ENCODE data around the gene SKAP2.

SKAP2 gene

DNA sequence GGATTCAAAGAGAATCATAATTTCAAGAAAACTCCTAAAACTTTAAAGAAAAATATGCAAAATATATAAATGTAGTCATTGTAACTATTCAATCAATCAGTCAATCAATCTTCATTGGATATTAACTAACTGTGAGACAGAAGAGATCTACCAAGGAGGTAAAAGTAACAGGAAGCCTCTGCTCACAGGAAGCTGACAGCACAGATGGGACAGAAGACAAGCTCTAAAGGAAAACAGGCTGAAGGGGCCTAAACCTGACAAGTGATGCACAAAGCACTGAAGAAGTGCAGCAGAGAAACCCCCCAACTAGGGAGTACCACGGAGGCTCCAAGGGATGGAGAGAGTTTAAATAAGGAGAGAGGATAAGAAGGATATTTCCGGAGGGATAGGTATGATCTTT, 173.0 kb downstream of the SKAP2 start:
- DNase-seq, result no peak

GRCh38 chr7:26690135-26690805, 174.1 kb downstream of the SKAP2 start:
- no peak for DNase-seq

GRCh38 chr7:26688936-26689506, 175.4 kb downstream of the SKAP2 start:
- no peak for DNase-seq

DNA sequence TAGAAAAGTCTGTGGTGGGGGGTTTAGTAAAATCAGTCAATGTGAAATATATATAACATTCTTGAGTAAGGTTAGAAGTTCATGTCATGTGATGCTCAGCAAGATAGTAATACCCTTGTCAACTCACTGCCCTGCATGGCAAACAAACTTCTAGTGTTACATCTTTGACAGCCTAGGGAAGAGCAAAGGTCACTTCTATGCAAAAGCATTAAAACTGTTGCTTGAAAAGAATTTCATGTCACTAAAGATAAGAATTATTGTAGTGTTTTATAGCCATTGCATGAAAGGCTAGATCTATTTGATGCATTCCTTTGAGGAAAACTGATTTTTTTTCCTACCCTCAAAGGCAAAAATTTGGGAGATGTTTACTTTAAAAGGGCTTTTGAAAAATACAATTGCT, 176.0 kb downstream of the SKAP2 start:
- DNase-seq, result no peak

- DNase-seq, result no peak
Measured at GRCh38 chr7:26687032-26687431, 177.4 kb downstream of the SKAP2 start.

DNA sequence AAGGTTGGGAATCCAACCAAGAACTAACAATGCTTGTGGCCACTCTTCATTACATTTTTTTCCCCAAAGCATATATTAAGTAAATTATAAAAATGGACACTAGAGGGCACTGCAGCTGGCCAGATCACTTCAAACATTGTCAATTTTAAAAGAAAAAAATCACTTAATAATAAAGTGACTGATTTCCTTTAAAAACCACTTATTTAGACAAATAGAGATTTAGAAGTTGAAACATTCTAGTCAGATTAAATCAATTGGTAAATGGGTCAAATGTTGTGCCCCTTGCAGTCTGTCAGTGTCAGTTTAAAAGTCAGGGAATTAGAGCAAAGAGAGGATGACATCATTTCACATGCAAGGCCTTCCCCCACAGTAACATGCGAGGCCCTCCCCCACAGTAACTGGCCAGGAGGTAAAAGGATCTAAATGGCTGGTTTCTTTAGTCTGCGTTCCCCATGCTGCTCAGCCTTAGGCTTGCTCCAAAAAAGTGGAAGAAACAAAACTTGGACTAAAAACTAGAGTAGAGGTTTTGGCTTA, 177.9 kb downstream of the SKAP2 start:
- DNase-seq, result peak; percentile 29

DNA sequence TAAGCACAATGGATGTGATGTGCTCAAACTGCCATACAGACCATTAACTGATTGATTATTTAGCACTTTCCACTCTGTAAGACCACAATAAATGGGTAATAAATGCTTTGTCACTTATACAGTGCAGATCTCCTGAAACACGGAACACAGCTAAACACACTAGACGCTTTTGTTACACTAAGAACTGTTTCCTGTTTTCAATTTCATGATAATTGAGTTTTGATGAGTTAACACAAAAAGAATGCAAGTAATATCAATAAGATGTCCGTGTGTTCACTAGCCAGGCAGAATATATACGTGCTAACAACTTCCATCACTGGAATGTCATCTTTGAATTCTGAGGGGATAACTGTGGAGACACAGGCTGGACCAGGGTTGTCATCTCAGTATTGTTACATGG, 178.8 kb downstream of the SKAP2 start:
- DNase-seq, result no peak

DNA sequence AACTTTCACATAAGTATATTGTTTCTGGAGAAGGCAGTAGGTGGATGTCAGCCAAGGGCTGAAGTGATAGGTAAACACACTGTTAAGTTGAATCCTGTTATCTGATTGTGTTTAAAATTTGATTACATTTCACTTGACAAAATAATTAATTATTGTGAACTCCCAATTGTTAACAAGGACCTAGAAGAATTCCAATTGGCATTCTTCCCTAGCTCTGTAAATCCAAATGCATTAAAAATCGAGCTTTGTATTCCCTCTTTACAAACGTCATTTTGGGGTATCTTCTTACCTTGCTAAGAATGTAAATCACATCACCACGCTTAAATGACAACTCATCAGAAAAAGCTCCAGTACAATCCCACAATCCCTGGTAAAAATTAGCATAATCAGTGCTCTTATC, 179.9 kb downstream of the SKAP2 start:
- no peak for DNase-seq

- DNase-seq, result no peak
Measured at GRCh38 chr7:26683277-26683676, 181.1 kb downstream of the SKAP2 start.

DNA sequence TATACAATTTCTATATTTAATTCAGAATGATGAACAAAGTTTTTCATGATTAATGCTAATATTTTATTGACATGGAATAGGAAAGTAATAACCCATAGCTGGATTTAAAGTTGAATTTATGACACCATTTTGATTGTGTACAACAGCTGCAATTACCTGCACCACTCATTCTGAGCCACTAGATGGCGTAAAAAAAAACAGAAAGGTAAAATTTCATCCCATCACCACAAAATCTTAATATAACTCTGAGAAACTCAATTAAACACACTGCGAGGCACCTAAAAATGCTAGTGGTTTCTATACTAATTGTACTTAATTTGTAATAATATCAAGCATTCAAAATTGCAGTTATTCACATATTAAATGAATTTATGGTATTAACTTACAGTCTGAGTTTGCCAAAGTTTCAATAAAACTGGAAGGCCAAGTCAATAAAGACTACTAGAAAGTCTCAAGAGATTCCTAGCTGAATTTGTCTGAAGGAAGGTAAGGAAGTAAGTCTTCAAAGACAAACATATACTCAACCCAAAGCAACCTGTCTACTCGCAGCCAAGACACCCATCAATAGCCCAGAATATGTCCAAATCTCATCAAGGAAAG, 182.5 kb downstream of the SKAP2 start:
- peak; percentile 42 for DNase-seq

DNA sequence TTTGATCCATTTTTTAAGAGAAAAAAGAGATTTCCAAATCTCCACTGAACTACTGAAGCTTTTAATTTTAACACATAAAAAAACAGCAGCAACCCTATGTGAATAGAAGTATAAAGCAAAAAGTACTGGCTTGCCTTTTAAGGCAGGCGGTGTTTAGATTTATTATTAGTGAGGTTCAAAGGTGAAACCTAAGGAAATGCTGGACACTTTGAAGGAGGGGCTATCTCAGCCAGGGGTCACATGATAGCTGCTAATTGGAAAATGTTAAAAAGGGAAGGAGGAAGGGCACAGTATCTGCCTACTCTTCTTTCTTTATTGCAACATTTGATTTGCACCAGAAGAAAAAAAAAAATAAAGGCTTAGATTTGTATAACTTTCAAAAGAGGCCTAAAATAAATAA, 183.8 kb downstream of the SKAP2 start:
- no peak for DNase-seq

DNA sequence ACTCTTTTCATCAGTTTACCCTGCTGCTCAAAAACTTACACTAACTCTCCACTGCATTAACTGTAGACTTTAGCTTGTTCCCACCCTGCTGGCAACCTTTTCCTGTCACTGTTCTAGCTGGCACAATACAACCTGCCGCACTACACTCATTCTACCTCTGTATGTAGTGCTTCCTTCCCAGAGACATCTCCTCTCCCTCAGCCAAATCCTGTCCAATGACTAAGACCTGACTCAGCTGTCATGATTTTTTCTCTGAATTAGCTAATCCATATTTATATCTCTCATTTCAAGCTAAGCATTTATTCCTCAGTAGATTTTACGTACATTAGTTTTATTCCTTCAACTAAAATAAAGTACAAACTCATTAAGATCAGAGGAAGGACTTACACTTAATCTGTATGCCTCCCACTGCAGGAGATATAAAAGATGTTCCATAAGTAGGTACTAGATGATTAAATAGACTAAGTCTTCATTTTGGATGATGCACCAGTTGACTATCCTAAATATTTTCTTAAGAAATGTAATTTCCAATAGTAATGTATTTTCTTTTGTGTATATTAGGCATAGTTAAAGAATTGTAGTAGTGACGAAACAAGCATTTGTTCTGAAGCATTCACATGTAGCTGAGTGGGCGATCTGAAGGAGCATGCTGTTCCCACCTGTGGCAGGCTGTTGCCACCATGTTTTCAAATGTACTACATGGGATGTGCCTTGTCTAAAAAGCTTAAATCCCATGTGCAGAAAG, 189.1 kb downstream of the SKAP2 start:
- no peak for DNase-seq

DNA sequence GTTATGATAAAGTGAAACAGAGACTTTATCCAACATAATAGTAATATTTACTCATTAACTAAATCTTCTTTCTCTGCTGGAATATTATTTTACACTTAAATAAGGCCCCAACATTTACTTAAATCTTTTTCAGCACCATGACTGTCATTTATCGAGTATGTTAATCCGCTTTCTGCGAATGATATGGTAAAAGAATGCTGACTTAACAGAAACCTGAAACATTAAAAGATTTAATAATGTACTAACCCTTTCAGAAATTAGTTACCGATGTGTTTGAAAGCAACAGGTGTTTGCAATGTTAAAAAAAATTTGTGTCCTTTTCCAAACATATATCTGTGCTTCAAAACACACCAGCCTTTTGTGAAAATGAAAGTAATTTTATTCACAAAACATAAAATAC, 190.5 kb downstream of the SKAP2 start:
- no peak for DNase-seq

GRCh38 chr7:26673271-26673670, 191.1 kb downstream of the SKAP2 start:
- no peak for DNase-seq

DNA sequence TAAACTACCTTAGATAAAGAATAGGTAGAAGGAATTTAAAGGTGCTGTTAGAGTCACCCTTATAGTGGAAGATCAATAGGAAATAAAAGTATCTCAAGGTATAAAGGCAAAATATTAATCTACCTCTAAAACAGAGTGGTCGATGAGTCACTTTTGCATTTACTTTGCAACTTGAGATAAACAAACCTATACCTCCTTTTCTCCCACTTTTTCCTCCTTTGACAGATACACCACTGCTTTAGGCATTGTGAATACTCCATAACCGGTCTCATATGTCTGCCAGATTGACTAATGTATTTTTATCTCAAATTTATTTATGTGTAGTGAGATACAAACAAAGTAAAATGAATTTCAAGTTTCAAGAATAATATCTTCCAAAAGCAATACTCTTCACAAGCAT, 193.5 kb downstream of the SKAP2 start:
- no peak for DNase-seq

DNA sequence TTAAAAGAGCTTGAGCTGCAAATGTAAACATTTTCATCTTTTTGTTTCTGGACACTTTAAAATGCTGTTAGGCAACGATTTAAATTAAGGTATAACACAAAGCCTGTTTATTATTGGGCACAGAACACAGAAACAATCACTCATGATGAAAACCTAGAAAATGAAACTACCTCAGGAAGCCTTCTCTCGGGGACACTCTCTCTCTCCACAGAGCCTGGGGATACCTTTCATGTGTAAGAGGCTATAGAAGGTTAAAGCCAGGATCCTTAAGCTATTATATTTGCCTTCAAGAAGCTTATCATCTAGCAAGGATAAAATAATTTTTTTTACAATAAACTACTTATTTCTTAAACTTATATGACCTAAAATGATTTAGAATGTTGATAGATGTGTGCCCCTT, 194.1 kb downstream of the SKAP2 start:
- no peak for DNase-seq

DNA sequence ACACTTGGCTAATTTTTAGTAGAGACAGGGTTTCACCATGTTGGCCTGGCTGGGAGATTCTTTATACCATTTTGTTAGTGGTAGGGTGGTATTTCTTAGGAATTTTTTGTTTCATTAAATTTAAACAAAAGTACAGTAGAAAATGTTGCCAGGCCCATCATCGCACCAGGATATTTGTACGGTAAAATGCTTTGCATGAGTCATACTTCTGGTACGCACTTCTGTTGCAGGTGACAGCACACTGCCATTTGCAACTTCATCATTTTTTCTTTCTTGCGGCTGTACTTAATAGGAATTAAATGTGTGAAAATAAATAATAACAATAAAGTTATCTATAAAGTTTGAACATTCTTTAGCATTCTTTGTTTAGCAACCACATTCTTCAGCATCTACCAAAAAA, 195.6 kb downstream of the SKAP2 start:
- DNase-seq, result no peak

DNA sequence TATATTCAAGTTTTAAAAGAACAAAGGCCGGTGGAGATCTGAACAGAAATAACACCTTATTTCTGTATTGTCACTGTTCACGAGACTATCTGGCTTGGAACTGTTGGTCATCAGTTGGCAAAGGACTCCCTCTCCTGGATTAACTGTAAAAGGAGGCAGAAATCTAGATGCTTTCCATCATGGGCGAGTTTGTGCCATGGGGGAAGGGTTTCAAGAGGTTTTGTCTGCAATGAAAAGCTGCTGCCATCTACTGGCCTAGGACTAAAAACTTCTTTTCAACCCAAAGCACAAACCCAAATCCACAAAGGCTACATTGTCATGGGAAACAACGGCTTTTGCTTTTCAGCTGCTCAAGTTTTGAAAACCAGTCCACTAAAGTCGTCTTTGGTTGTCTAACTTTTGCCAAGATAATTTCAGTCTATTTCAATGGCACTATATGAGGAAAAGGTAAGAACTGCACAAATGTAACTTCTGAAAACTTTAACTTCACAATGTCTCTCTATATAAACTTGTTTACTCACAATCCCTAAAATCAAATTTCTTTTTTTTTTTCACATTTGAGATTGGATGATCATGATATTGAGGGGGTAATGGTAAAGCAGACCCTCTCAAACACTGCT, 196.8 kb downstream of the SKAP2 start:
- DNase-seq, result peak; percentile 95

DNA sequence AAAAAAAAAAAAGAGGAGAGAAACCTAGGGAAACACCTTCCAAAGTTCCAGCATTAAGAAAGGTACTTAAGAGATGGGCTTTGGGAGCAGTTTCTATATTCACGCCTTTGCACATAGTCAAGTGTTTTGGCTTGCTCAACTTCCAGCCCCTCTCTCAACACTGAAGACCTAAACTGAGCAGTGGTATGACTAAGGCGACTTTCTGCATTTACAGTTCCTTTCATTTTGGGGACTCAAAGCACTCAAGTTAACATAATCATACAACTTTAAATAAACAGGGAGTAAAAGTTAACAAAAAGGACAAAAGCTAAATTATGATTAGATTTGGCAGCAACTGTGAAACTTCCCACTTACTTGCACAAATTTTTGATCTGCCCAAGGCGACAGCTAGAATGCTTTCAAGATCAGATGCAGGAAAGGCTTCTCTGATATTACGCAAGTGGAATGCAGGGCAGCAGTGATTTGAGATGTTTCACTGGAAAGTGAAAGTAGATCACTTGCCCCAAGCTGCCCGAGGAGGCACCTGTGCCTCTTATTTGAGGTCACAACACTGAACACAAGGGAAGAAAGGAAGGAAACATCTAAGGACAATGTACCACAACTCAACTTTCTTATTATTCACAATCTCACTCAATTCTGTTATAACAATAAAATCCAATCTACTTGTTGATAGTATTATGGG, 199.5 kb downstream of the SKAP2 start:
- DNase-seq, result no peak

DNA sequence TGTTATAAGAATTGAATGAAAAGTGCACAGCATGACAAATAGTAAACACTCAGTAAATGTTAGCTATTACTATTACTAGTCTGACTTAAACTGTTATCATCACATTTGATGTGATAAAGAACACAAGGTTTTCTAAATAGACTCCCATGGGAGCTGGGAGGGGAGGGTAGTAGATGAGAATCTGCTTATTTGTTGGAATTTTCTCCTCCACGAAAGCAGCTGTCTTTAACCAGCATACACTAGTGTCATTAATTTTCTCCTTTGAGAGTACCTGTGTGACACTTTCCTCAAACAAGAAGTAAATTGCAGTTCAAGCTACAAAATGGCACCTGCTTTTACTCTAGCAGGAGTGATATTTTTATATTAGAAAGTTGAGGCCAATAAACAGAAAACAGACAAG, 200.1 kb downstream of the SKAP2 start:
- no peak for DNase-seq

- DNase-seq, result no peak
Measured at GRCh38 chr7:26663874-26664273, 200.5 kb downstream of the SKAP2 start.

GRCh38 chr7:26662646-26663045, 201.7 kb downstream of the SKAP2 start:
- DNase-seq, result no peak

DNA sequence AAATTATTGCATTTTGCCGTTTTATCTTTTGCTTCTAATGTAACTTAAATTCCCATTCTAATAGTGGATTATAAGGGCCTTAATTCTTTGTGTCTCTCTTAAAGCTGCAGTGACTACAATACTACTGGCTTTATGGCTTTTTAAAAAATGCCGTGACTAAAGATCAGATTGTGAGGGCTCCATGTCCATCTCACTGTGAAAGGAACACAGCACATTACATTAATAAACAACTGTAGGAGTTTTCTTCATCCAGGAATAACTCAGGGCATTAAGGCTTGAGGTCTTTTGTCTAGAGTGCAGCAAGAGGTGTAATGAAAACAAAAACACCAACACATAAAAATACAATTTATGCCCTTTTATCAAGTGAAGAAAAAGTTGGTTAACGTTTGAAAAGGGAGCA, 205.3 kb downstream of the SKAP2 start:
- no peak for DNase-seq
